HG03469 (cell line): ENCODE measurements around the gene NEU1.
A peak's percentile ranks its signal among the peaks of the same experiment; 100 is the strongest.
"Not testable (repeated sequence)": the region's sequence is repeated elsewhere in the genome, so short reads cannot be mapped to it uniquely, and the experiment has no call there.

Source experiments
- ATAC-seq: cut with Tn5 transposase; IDR thresholded peaks from one replicate; pipeline ENCODE4 v1.9.1; 2021; ENCODE audit warnings: mild to moderate bottlenecking, moderate library complexity, moderate number of reproducible peaks; ENCODE audit not compliant: unreplicated experiment

Gene NEU1

GRCh38 chr6:31847276-31847978, 15.2 kb downstream of the NEU1 start:
- ATAC-seq = no peak

- no peak for ATAC-seq
Measured at GRCh38 chr6:31844507-31844906, 18.1 kb downstream of the NEU1 start.

GRCh38 chr6:31842053-31842452, 20.6 kb downstream of the NEU1 start:
- no peak for ATAC-seq

- ATAC-seq = not testable (repeated sequence)
Measured at GRCh38 chr6:31839779-31840126, 22.9 kb downstream of the NEU1 start.

- ATAC-seq = no peak
Measured at GRCh38 chr6:31838968-31839367, 23.7 kb downstream of the NEU1 start.

- ATAC-seq = not testable (repeated sequence)
Measured at GRCh38 chr6:31838114-31838553, 24.5 kb downstream of the NEU1 start.

- no peak for ATAC-seq
Measured at GRCh38 chr6:31837369-31838113, 25.1 kb downstream of the NEU1 start.

GRCh38 chr6:31836474-31837368, 25.9 kb downstream of the NEU1 start:
- ATAC-seq = no peak

- no peak for ATAC-seq
Measured at GRCh38 chr6:31836047-31836473, 26.6 kb downstream of the NEU1 start.

GRCh38 chr6:31834367-31835250, 28.0 kb downstream of the NEU1 start:
- ATAC-seq = no peak

GRCh38 chr6:31831350-31832215, 31.0 kb downstream of the NEU1 start:
- ATAC-seq = no peak

- ATAC-seq = no peak
Measured at GRCh38 chr6:31830886-31831335, 31.7 kb downstream of the NEU1 start.

- no peak for ATAC-seq
Measured at GRCh38 chr6:31829633-31830283, 32.9 kb downstream of the NEU1 start.

GRCh38 chr6:31827286-31828079, 35.1 kb downstream of the NEU1 start, which contains the start of gene HSPA1B:
Gene HSPA1B, plus strand, starts transcription at chr6:31827738. Its CDS starts 213 bp downstream, at chr6:31827951.
- peak; percentile 29 for ATAC-seq

GRCh38 chr6:31826793-31827285, 35.8 kb downstream of the NEU1 start:
- ATAC-seq = no peak

- no peak for ATAC-seq
Measured at GRCh38 chr6:31825553-31825952, 37.1 kb downstream of the NEU1 start.

- ATAC-seq = not testable (repeated sequence)
Measured at GRCh38 chr6:31823592-31824196, 38.9 kb downstream of the NEU1 start.
